Measurements from ENCODE around the gene DCLK1.

DCLK1 gene

DNA sequence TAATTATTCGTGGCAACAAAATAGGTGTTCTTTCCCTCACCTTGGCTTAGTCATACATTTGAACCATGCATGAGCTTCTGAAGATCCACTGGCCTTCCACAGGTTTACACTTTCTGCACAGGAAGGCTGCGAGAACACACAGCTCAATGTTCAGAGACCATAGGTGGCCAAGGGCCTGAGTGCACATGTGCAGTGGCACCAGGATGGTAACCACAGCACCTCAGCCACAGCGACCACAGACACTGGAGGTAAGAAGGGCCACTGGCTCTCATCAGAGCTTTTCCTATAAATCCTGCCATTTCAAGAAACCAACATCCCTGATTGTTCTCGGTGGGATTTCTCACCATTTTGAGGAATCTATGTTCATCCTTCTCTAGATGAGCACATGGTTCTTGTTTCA, 1.6 kb downstream of the DCLK1 start:
- Histone ChIP-seq H3K27me3 (ENCODE audit: insufficient read depth, low read length) (peaks cover 31% of the 10 kb centered on the region), H3K9me3 (ENCODE audit: insufficient read depth, low read depth, low read length) (peaks cover 5% of the 10 kb centered on the region), H3K23ac (ENCODE audit: low read length) (no peak overlapping the region), H3K4me1 (ENCODE audit: control insufficient read depth in 1 of 2, insufficient read depth in 2 of 2, low read length in 2 of 2) (peaks cover 0 to 5% of the 10 kb centered on the region in 2 experiments), H3K4me3 (ENCODE audit: low read depth, low read length) (no peak overlapping the region), H2BK120ac (ENCODE audit: insufficient read depth, low read length, poor library complexity) (no peak overlapping the region), H3K79me1 (ENCODE audit: low read length) (no peaks in the 10 kb centered on the region), H4K8ac (ENCODE audit: low read depth, low read length) (no peak overlapping the region), H3K79me2 (ENCODE audit: control insufficient read depth, insufficient read depth, low read length, poor library complexity) (no peaks in the 10 kb centered on the region), H3K27ac (ENCODE audit: low read depth, low read length) (no peak overlapping the region), H3K9ac (ENCODE audit: low read length) (no peak overlapping the region), H4K91ac (ENCODE audit: low read depth, low read length) (no peak overlapping the region), H2BK5ac (ENCODE audit: low read depth, low read length, poor library complexity) (no peak overlapping the region), H2AFZ (ENCODE audit: insufficient read depth, low read length, poor library complexity) (no peak overlapping the region), H2AK5ac (ENCODE audit: low read length) (no peak overlapping the region), H3K36me3 (ENCODE audit: control insufficient read depth in 1 of 2, insufficient read depth in 2 of 2, low read length in 2 of 2) (no peaks in the 10 kb centered on the region), H4K12ac (ENCODE audit: low read depth, low read length) (no peak overlapping the region), H3K4me2 (ENCODE audit: low read length) (no peak overlapping the region), H3K18ac (ENCODE audit: low read length) (no peak overlapping the region), H3K4ac (ENCODE audit: low read depth, low read length) (no peak overlapping the region), H3K14ac (ENCODE audit: low read length) (no peak overlapping the region), H2BK12ac (ENCODE audit: low read length) (no peak overlapping the region)
- DNase-seq: no peak
- WGBS (ENCODE audit: extremely low coverage, insufficient coverage, insufficient read length): no CpG with 5 or more reads among the region's 4 CpGs

DNA sequence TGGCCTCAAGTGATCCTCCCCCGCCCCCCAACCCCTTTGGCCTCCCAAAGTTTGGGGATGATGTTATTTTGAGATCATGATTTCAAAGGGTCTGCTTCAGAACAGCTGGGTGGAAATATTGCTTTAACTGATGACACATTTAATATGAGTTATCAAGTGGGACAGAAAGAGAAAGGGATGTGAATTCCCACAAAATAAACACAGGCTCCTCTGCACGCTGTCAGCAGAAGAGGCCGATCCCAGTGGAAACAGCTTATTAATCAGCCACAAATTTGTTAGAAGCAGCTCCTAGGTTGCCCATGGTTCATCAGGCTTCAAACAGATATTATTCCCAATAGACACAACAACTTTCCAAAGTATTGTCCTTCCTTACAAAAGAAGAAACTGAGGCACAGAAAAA, 4.7 kb downstream of the DCLK1 start:
- H3K18ac ChIP-seq (ENCODE audit: low read length): no peak overlapping the region
- H3K4ac ChIP-seq (ENCODE audit: low read depth, low read length): no peak overlapping the region
- peaks cover 24% of the 10 kb centered on the region for H3K27me3 ChIP-seq (ENCODE audit: insufficient read depth, low read length)
- H2BK120ac ChIP-seq (ENCODE audit: insufficient read depth, low read length, poor library complexity): no peak overlapping the region
- no peak overlapping the region for H3K4me3 ChIP-seq (ENCODE audit: low read depth, low read length)
- H2AFZ ChIP-seq (ENCODE audit: insufficient read depth, low read length, poor library complexity): no peak overlapping the region
- H3K9ac ChIP-seq (ENCODE audit: low read length): no peak overlapping the region
- H3K79me2 ChIP-seq (ENCODE audit: control insufficient read depth, insufficient read depth, low read length, poor library complexity): no peaks in the 10 kb centered on the region
- no peak overlapping the region for H4K8ac ChIP-seq (ENCODE audit: low read depth, low read length)
- H3K4me1 ChIP-seq (ENCODE audit: control insufficient read depth in 1 of 2, insufficient read depth in 2 of 2, low read length in 2 of 2): peaks cover 0 to 3% of the 10 kb centered on the region in 2 experiments
- H3K79me1 ChIP-seq (ENCODE audit: low read length): no peaks in the 10 kb centered on the region
- H2AK5ac ChIP-seq (ENCODE audit: low read length): no peak overlapping the region
- H2BK5ac ChIP-seq (ENCODE audit: low read depth, low read length, poor library complexity): no peak overlapping the region
- no peak overlapping the region for H3K4me2 ChIP-seq (ENCODE audit: low read length)
- DNase-seq: no peak
- no peaks in the 10 kb centered on the region for H3K36me3 ChIP-seq (ENCODE audit: control insufficient read depth in 1 of 2, insufficient read depth in 2 of 2, low read length in 2 of 2)
- H3K14ac ChIP-seq (ENCODE audit: low read length): no peak overlapping the region
- no peak overlapping the region for H4K12ac ChIP-seq (ENCODE audit: low read depth, low read length)
- WGBS (ENCODE audit: extremely low coverage, insufficient coverage, insufficient read length): no CpG with 5 or more reads among the region's 3 CpGs
- no peak overlapping the region for H3K27ac ChIP-seq (ENCODE audit: low read depth, low read length)
- no peak overlapping the region for H2BK12ac ChIP-seq (ENCODE audit: low read length)
- H3K9me3 ChIP-seq (ENCODE audit: insufficient read depth, low read depth, low read length): peaks cover 3% of the 10 kb centered on the region
- no peak overlapping the region for H3K23ac ChIP-seq (ENCODE audit: low read length)
- H4K91ac ChIP-seq (ENCODE audit: low read depth, low read length): no peak overlapping the region

DNA sequence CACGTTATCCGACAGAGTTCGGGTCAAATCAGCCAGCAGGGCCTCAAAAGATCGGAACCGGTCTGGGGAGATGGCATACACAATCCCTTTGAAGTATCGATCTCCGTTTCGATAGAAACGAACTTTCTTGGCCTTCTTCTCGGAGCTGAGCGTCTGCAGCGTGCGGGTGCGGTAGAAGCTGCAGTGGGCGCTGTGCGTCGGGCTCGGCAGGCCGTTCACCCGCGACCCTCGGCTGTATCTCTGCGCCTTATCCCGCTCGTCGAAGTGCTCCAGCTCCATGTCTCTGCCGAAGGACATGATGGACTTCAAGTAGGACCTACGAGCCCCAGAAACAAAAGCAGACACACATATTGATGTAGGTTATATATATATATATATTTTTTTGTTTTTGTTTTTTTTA, 5.3 kb downstream of the DCLK1 start:
- H3K4me3 ChIP-seq (ENCODE audit: low read depth, low read length): no peak overlapping the region
- H3K4me1 ChIP-seq (ENCODE audit: control insufficient read depth in 1 of 2, insufficient read depth in 2 of 2, low read length in 2 of 2): no peaks in the 10 kb centered on the region
- H3K79me2 ChIP-seq (ENCODE audit: control insufficient read depth, insufficient read depth, low read length, poor library complexity): no peaks in the 10 kb centered on the region
- no CpG with 5 or more reads among the region's 28 CpGs for WGBS (ENCODE audit: extremely low coverage, insufficient coverage, insufficient read length)
- no peak overlapping the region for H3K23ac ChIP-seq (ENCODE audit: low read length)
- no peak overlapping the region for H3K4me2 ChIP-seq (ENCODE audit: low read length)
- no peaks in the 10 kb centered on the region for H3K36me3 ChIP-seq (ENCODE audit: control insufficient read depth in 1 of 2, insufficient read depth in 2 of 2, low read length in 2 of 2)
- peaks cover 19% of the 10 kb centered on the region for H3K27me3 ChIP-seq (ENCODE audit: insufficient read depth, low read length)
- peaks cover 2% of the 10 kb centered on the region for H3K9me3 ChIP-seq (ENCODE audit: insufficient read depth, low read depth, low read length)
- H2BK5ac ChIP-seq (ENCODE audit: low read depth, low read length, poor library complexity): no peak overlapping the region
- H3K14ac ChIP-seq (ENCODE audit: low read length): no peak overlapping the region
- H2BK120ac ChIP-seq (ENCODE audit: insufficient read depth, low read length, poor library complexity): no peak overlapping the region
- no peak overlapping the region for H4K8ac ChIP-seq (ENCODE audit: low read depth, low read length)
- no peak overlapping the region for H2AK5ac ChIP-seq (ENCODE audit: low read length)
- DNase-seq: no peak
- no peaks in the 10 kb centered on the region for H3K79me1 ChIP-seq (ENCODE audit: low read length)
- no peak overlapping the region for H3K4ac ChIP-seq (ENCODE audit: low read depth, low read length)
- H4K12ac ChIP-seq (ENCODE audit: low read depth, low read length): no peak overlapping the region
- no peak overlapping the region for H4K91ac ChIP-seq (ENCODE audit: low read depth, low read length)
- H3K18ac ChIP-seq (ENCODE audit: low read length): no peak overlapping the region
- no peak overlapping the region for H3K27ac ChIP-seq (ENCODE audit: low read depth, low read length)
- no peak overlapping the region for H2AFZ ChIP-seq (ENCODE audit: insufficient read depth, low read length, poor library complexity)
- H2BK12ac ChIP-seq (ENCODE audit: low read length): no peak overlapping the region
- no peak overlapping the region for H3K9ac ChIP-seq (ENCODE audit: low read length)

DNA sequence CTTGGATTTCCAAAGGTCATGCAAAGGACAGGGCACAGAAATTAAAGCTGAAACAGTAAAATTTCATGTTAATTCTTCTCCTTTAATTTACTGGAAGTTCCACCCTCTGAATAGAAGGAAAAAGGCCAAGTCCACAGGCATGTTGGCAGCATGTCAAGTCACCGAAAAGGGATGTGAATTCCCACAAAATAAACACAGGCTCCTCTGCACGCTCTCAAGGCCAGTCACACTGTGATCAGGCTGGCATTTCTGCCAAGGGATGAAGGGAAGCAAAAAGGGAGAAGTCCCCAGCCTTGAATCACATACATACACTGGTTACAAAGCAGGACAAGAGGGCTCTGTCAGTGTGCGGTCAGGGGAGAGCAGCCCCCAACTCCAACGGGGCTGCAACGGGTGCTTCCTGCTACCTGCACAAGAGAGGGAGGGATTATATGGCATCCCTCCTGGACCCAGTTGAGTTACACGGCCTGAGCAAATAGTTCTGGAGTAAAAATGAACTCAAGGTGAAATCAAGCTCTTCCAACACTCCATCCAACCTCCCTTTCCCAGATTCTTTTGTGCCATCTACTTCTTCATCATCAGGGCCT, 6.9 kb downstream of the DCLK1 start:
- no peaks in the 10 kb centered on the region for H3K9me3 ChIP-seq (ENCODE audit: insufficient read depth, low read depth, low read length)
- no peak for DNase-seq

More for the DNA sequence above, 6.9 kb downstream of the DCLK1 start:
- Histone ChIP-seq H4K12ac (ENCODE audit: low read depth, low read length) (no peak overlapping the region), H2BK120ac (ENCODE audit: insufficient read depth, low read length, poor library complexity) (no peak overlapping the region), H3K9ac (ENCODE audit: low read length) (peak overlapping the region; percentile 18), H4K8ac (ENCODE audit: low read depth, low read length) (no peak overlapping the region), H3K4me3 (ENCODE audit: low read depth, low read length) (no peak overlapping the region), H4K91ac (ENCODE audit: low read depth, low read length) (no peak overlapping the region), H3K4me2 (ENCODE audit: low read length) (no peak overlapping the region), H3K23ac (ENCODE audit: low read length) (no peak overlapping the region), H3K14ac (ENCODE audit: low read length) (no peak overlapping the region), H2AK5ac (ENCODE audit: low read length) (no peak overlapping the region), H2BK5ac (ENCODE audit: low read depth, low read length, poor library complexity) (no peak overlapping the region), H2BK12ac (ENCODE audit: low read length) (no peak overlapping the region), H3K4me1 (ENCODE audit: control insufficient read depth in 1 of 2, insufficient read depth in 2 of 2, low read length in 2 of 2) (no peaks in the 10 kb centered on the region), H3K79me2 (ENCODE audit: control insufficient read depth, insufficient read depth, low read length, poor library complexity) (no peaks in the 10 kb centered on the region), H3K27me3 (ENCODE audit: insufficient read depth, low read length) (peaks cover 4% of the 10 kb centered on the region), H3K79me1 (ENCODE audit: low read length) (no peaks in the 10 kb centered on the region), H3K27ac (ENCODE audit: low read depth, low read length) (no peak overlapping the region), H2AFZ (ENCODE audit: insufficient read depth, low read length, poor library complexity) (no peak overlapping the region), H3K18ac (ENCODE audit: low read length) (no peak overlapping the region), H3K36me3 (ENCODE audit: control insufficient read depth in 1 of 2, insufficient read depth in 2 of 2, low read length in 2 of 2) (no peaks in the 10 kb centered on the region), H3K4ac (ENCODE audit: low read depth, low read length) (no peak overlapping the region)
- no CpG with 5 or more reads among the region's 6 CpGs for WGBS (ENCODE audit: extremely low coverage, insufficient coverage, insufficient read length)

All from trophoblast cell (in vitro differentiated cells and primary cell).